Activated T-cell treated with anti-CD3 and anti-CD28 coated beads, Interleukin-2, amount 50 U/mL, for 72 hours (primary cell): ENCODE data around the gene MTIF3. TPM values are rescaled to one million over a fixed set of nuclear protein-coding genes. Genes with fewer than 3 reads are reported as not detected.

Source experiments
- ATAC-seq, 2 donors: fragments of 150-1000 bp; cut with Tn5 transposase; replicated peaks in 1 of 2; 2 replicates each; pipeline ENCODE4 v1.10.0; 2021; ENCODE audit warnings: moderate library complexity in 2 of 2, mild to moderate bottlenecking in 1 of 2
- DNase-seq, 2 donors: peaks; one replicate each; pipeline ENCODE4 v3.0.0; 2021 to 2022; ENCODE audit warnings: mixed read lengths in 1 of 2
- H3K27ac Mint-ChIP-seq: one replicate; pipeline ENCODE4 v1.8.0; 2022; ENCODE audit warnings: mild to moderate bottlenecking, moderate library complexity, mixed read lengths
- H3K27me3 Mint-ChIP-seq: one replicate; pipeline ENCODE4 v1.8.0; 2022; ENCODE audit warnings: low read depth, mixed read lengths
- H3K36me3 Mint-ChIP-seq, 2 donors: one replicate each; pipeline ENCODE4 v1.8.0; 2022; ENCODE audit warnings: mixed read lengths in 2 of 2, mild to moderate bottlenecking in 1 of 2; ENCODE audit not compliant: insufficient read depth in 2 of 2
- H3K4me1 Mint-ChIP-seq: one replicate; pipeline ENCODE4 v1.8.0; 2022; ENCODE audit warnings: low read depth, mixed read lengths
- H3K4me3 Mint-ChIP-seq, 2 donors: one replicate each; pipeline ENCODE4 v1.8.0; 2022; ENCODE audit warnings: mild to moderate bottlenecking in 2 of 2, mixed read lengths in 2 of 2, moderate library complexity in 2 of 2
- H3K9me3 Mint-ChIP-seq, 2 donors: one replicate each; pipeline ENCODE4 v1.8.0; 2022; ENCODE audit warnings: mixed read lengths in 2 of 2
- total RNA-seq, 2 donors: library from RNA; stranded (reverse); gene quantifications; one replicate each; pipeline ENCODE4 v1.2.3, GENCODE V29; 2022

The MTIF3 gene
- total RNA-seq, 2 donors from 2014 or later, result 25.0 to 30.6 TPM

GRCh38 chr13:27474751-27475268, 24.4 kb upstream of the MTIF3 start:
- Mint-ChIP-seq H3K27me3 (no peaks in the 10 kb centered on the region), H3K4me1 (peaks cover 16% of the 10 kb centered on the region), H3K9me3 (no peaks in the 10 kb centered on the region), H3K4me3 (no peak overlapping the region), H3K36me3 (no peaks in the 10 kb centered on the region), H3K27ac (no peak overlapping the region)
- no peak for ATAC-seq
- DNase-seq, result no peak

- H3K4me3 Mint-ChIP-seq, result no peak overlapping the region
- peak in 1 of 2 donors; percentile 29 for ATAC-seq
- H3K27ac Mint-ChIP-seq, result no peak overlapping the region
- DNase-seq, result no peak
- no peaks in the 10 kb centered on the region for H3K36me3 Mint-ChIP-seq
- H3K4me1 Mint-ChIP-seq, result peaks cover 12% of the 10 kb centered on the region
- no peaks in the 10 kb centered on the region for H3K27me3 Mint-ChIP-seq
- H3K9me3 Mint-ChIP-seq, result no peaks in the 10 kb centered on the region
Observed at GRCh38 chr13:27472941-27473340, 22.6 kb upstream of the MTIF3 start.

GRCh38 chr13:27472441-27472840, 22.1 kb upstream of the MTIF3 start:
- ATAC-seq (peak in 1 of 2 donors; percentile 30), DNase-seq (no peak)
- Mint-ChIP-seq H3K4me3 (no peak overlapping the region), H3K36me3 (no peaks in the 10 kb centered on the region), H3K4me1 (peaks cover 7% of the 10 kb centered on the region), H3K27me3 (no peaks in the 10 kb centered on the region), H3K9me3 (no peaks in the 10 kb centered on the region), H3K27ac (no peak overlapping the region)

- no peaks in the 10 kb centered on the region for H3K9me3 Mint-ChIP-seq
- H3K4me3 Mint-ChIP-seq, result no peak overlapping the region
- no peaks in the 10 kb centered on the region for H3K36me3 Mint-ChIP-seq
- no peaks in the 10 kb centered on the region for H3K27me3 Mint-ChIP-seq
- ATAC-seq (no peak), DNase-seq (no peak)
- no peak overlapping the region for H3K27ac Mint-ChIP-seq
- H3K4me1 Mint-ChIP-seq, result peaks cover 4% of the 10 kb centered on the region
Observed at GRCh38 chr13:27470075-27470820, 19.9 kb upstream of the MTIF3 start.

GRCh38 chr13:27466513-27466912, 16.1 kb upstream of the MTIF3 start:
- Mint-ChIP-seq H3K27me3 (no peaks in the 10 kb centered on the region), H3K4me1 (peaks cover 4% of the 10 kb centered on the region), H3K36me3 (no peaks in the 10 kb centered on the region), H3K4me3 (no peak overlapping the region), H3K9me3 (no peaks in the 10 kb centered on the region), H3K27ac (no peak overlapping the region)
- ATAC-seq, result no peak
- no peak for DNase-seq

GRCh38 chr13:27465611-27466010, 15.2 kb upstream of the MTIF3 start:
- Mint-ChIP-seq H3K4me3 (no peak overlapping the region), H3K27me3 (no peaks in the 10 kb centered on the region), H3K36me3 (no peaks in the 10 kb centered on the region), H3K27ac (no peak overlapping the region), H3K4me1 (peaks cover 4% of the 10 kb centered on the region), H3K9me3 (no peaks in the 10 kb centered on the region)
- no peak for DNase-seq
- ATAC-seq, result no peak

GRCh38 chr13:27463500-27463899, 13.1 kb upstream of the MTIF3 start:
- ATAC-seq, result peak; percentile 24 to 71
- no peaks in the 10 kb centered on the region for H3K9me3 Mint-ChIP-seq
- H3K4me3 Mint-ChIP-seq, result no peak overlapping the region
- H3K27me3 Mint-ChIP-seq, result no peaks in the 10 kb centered on the region
- DNase-seq, result no peak
- H3K27ac Mint-ChIP-seq, result no peak overlapping the region
- no peaks in the 10 kb centered on the region for H3K36me3 Mint-ChIP-seq
- H3K4me1 Mint-ChIP-seq, result peaks cover 4% of the 10 kb centered on the region

GRCh38 chr13:27461940-27462584, 11.7 kb upstream of the MTIF3 start:
- Mint-ChIP-seq H3K4me3 (no peak overlapping the region), H3K9me3 (no peaks in the 10 kb centered on the region), H3K36me3 (no peaks in the 10 kb centered on the region), H3K27me3 (no peaks in the 10 kb centered on the region), H3K27ac (no peak overlapping the region), H3K4me1 (peaks cover 10% of the 10 kb centered on the region)
- ATAC-seq (no peak), DNase-seq (no peak)

GRCh38 chr13:27455331-27455855, 5.0 kb upstream of the MTIF3 start:
- Mint-ChIP-seq H3K9me3 (no peaks in the 10 kb centered on the region), H3K4me1 (peaks cover 37% of the 10 kb centered on the region), H3K4me3 (peak overlapping the region; percentile 95 to 97), H3K27ac (peak overlapping the region; percentile 100), H3K36me3 (no peaks in the 10 kb centered on the region), H3K27me3 (no peaks in the 10 kb centered on the region)
- ATAC-seq (peak; percentile 46 to 54), DNase-seq (peak; percentile 16 to 40)

GRCh38 chr13:27450921-27451471, 632 bp upstream of the MTIF3 start:
- Mint-ChIP-seq H3K27me3 (no peaks in the 10 kb centered on the region), H3K9me3 (no peaks in the 10 kb centered on the region), H3K4me1 (peaks cover 61% of the 10 kb centered on the region), H3K4me3 (peak overlapping the region; percentile 92 to 96), H3K36me3 (peaks cover 9% of the 10 kb centered on the region in 2 donors), H3K27ac (peak overlapping the region; percentile 99)
- no peak for ATAC-seq
- DNase-seq, result peak; percentile 25 to 46

GRCh38 chr13:27449081-27449603, 1.2 kb downstream of the MTIF3 start:
- H3K36me3 Mint-ChIP-seq, result peaks cover 9% of the 10 kb centered on the region in 2 donors

GRCh38 chr13:27448308-27448707, 2.1 kb downstream of the MTIF3 start:
- Mint-ChIP-seq H3K9me3 (no peaks in the 10 kb centered on the region), H3K27ac (peak overlapping the region; percentile 99), H3K4me3 (peak overlapping the region; percentile 86 to 92), H3K36me3 (peaks cover 9% of the 10 kb centered on the region in 2 donors), H3K4me1 (peaks cover 55% of the 10 kb centered on the region), H3K27me3 (no peaks in the 10 kb centered on the region)
- DNase-seq (no peak), ATAC-seq (no peak)

More at GRCh38 chr13:27449081-27449603, 1.2 kb downstream of the MTIF3 start:
- peaks cover 55% of the 10 kb centered on the region for H3K4me1 Mint-ChIP-seq
- ATAC-seq (no peak), DNase-seq (no peak)
- peak overlapping the region; percentile 99 for H3K27ac Mint-ChIP-seq
- H3K27me3 Mint-ChIP-seq, result no peaks in the 10 kb centered on the region
- H3K4me3 Mint-ChIP-seq, result peak overlapping the region; percentile 92 to 96
- H3K9me3 Mint-ChIP-seq, result no peaks in the 10 kb centered on the region
